Esophagus (tissue), 2 donors: ENCODE data around the gene ENOX1. TPM values are rescaled to one million over a fixed set of nuclear protein-coding genes. Genes with fewer than 3 reads are reported as not detected.

Source experiments
- H3K27ac ChIP-seq, 2 donors: one replicate each; pipeline ENCODE4 v1.5.1; 2013; ENCODE audit warnings: low read depth in 2 of 2, mild to moderate bottlenecking in 2 of 2, inconsistent platforms in 1 of 2, low read length in 1 of 2, moderate library complexity in 1 of 2
- H3K27me3 ChIP-seq, 2 donors: one replicate each; pipeline ENCODE4 v1.6.1; 2013; ENCODE audit warnings: low read length in 2 of 2, control low read depth in 1 of 2, mild to moderate bottlenecking in 1 of 2; ENCODE audit not compliant: insufficient read depth in 2 of 2, control insufficient read depth in 1 of 2
- H3K36me3 ChIP-seq, 2 donors: one replicate each; pipeline ENCODE4 v1.6.1; 2013; ENCODE audit warnings: low read length in 1 of 2; ENCODE audit not compliant: control insufficient read depth in 2 of 2, insufficient read depth in 2 of 2
- H3K4me1 ChIP-seq, 2 donors: one replicate each; pipeline ENCODE4 v1.6.1; 2013; ENCODE audit warnings: low read length in 1 of 2; ENCODE audit not compliant: control insufficient read depth in 2 of 2, insufficient read depth in 2 of 2
- H3K4me3 ChIP-seq, 2 donors: one replicate each; pipeline ENCODE4 v1.5.1; 2013; ENCODE audit warnings: low read length in 2 of 2, mild to moderate bottlenecking in 2 of 2, low read depth in 1 of 2, moderate library complexity in 1 of 2
- H3K9me3 ChIP-seq, 2 donors: one replicate each; pipeline ENCODE4 v1.6.1; 2013; ENCODE audit warnings: mild to moderate bottlenecking in 2 of 2, low read depth in 1 of 2, low read length in 1 of 2, moderate library complexity in 1 of 2; ENCODE audit not compliant: control insufficient read depth in 2 of 2, insufficient read depth in 1 of 2
- WGBS, 2 donors: extraction: QIAGEN DNeasy Blood & Tissue Kit; methylation state at CpG; one replicate each; pipeline ENCODE4 v1.1.7; 2013; 5-methylcytosine and 5-hydroxymethylcytosine counted together
- polyA plus RNA-seq, 2 donors: library from polyadenylated mRNA; stranded (reverse); fragments of 200-250 nt; gene quantifications; one replicate each; pipeline ENCODE4 v1.2.3, GENCODE V29; 2013
- donor health status: healthy with polysubstance abuse.
- donor health status: Bipolar disorder and iron deficiency.

Gene ENOX1
- polyA plus RNA-seq, 2 donors: 0.10 to 0.29 TPM

DNA sequence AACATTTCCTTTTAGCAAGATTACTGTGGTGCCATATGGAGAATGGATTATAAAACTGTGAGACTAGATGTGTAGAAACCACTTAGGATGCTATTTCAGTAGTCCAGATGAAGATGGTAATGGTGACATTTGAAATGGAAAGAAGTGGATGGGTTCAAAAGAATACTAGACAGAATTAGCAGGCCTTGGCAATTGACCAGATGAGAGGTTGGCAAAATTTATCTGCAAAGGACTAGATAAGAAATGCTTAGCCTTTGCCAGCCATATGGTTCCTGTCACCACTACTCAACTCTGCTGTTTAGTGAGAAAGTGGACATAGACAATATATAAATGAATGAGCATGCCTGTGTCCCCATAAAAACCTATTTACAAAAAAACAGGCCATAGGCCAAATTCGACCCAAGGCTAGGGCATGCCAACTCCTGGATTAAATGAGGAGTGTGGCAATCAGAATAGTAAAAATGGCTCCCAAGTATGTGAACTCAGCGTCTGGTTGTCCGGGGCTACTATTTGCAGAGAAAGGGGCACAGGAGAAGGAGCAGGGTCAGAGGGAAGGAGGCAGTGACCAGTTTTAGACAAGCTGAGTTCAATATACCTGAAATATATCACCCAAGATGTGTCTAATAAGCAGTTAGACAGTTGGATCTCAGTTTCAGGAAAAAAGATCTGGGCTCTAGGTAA, 98.4 kb downstream of the ENOX1 start:
- no peak overlapping the region for H3K4me3 ChIP-seq
- H3K4me1 ChIP-seq: no peaks in the 10 kb centered on the region
- 89 to 91% methylated on average over 3 of the region's 3 CpGs for WGBS, 2 donors
- H3K27ac ChIP-seq: no peak overlapping the region
- H3K9me3 ChIP-seq: no peaks in the 10 kb centered on the region
- H3K27me3 ChIP-seq: no peaks in the 10 kb centered on the region
- no peaks in the 10 kb centered on the region for H3K36me3 ChIP-seq

GRCh38 chr13:43687038-43687437, 99.7 kb downstream of the ENOX1 start:
- no peaks in the 10 kb centered on the region for H3K4me1 ChIP-seq
- H3K4me3 ChIP-seq: no peak overlapping the region
- H3K27me3 ChIP-seq: no peaks in the 10 kb centered on the region
- H3K27ac ChIP-seq: no peak overlapping the region
- H3K9me3 ChIP-seq: no peaks in the 10 kb centered on the region
- 70 to 78% methylated on average over 4 of the region's 4 CpGs for WGBS, 2 donors
- H3K36me3 ChIP-seq: no peaks in the 10 kb centered on the region

GRCh38 chr13:43686557-43686956, 100.2 kb downstream of the ENOX1 start:
- Histone ChIP-seq H3K36me3 (no peaks in the 10 kb centered on the region), H3K27me3 (no peaks in the 10 kb centered on the region), H3K27ac (no peak overlapping the region), H3K4me3 (no peak overlapping the region), H3K9me3 (no peaks in the 10 kb centered on the region), H3K4me1 (no peaks in the 10 kb centered on the region)
- WGBS, 2 donors: 27 to 32% methylated on average over 3 of the region's 3 CpGs

GRCh38 chr13:43684963-43685725, 101.6 kb downstream of the ENOX1 start:
- H3K36me3 ChIP-seq: no peaks in the 10 kb centered on the region
- no peaks in the 10 kb centered on the region for H3K9me3 ChIP-seq
- no peaks in the 10 kb centered on the region for H3K27me3 ChIP-seq
- WGBS, 2 donors: 85 to 88% methylated on average over 9 of the region's 9 CpGs
- no peak overlapping the region for H3K4me3 ChIP-seq
- no peak overlapping the region for H3K27ac ChIP-seq
- no peaks in the 10 kb centered on the region for H3K4me1 ChIP-seq

DNA sequence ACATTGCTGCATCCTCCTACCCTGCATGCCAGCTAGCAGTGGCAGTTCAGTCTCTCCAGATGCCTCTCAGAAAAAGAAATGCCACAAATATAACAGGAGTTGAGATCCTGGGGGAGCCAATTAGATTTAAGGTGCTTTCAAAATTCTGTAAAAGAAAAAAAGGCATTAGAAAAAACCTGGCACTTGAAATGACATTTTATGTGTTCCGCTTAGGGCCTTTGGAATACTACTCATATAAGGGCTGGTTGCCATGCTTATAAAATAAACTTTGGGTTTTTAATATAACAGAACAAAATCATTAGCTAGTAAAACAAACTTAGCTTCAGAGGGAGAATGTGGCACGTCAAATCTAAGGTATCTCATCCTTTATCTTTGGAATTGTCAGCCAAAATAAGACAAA, 104.1 kb downstream of the ENOX1 start:
- Histone ChIP-seq H3K4me3 (no peak overlapping the region), H3K36me3 (no peaks in the 10 kb centered on the region), H3K27ac (no peak overlapping the region), H3K27me3 (no peaks in the 10 kb centered on the region), H3K9me3 (no peaks in the 10 kb centered on the region), H3K4me1 (no peaks in the 10 kb centered on the region)
- WGBS, 2 donors: 52 to 54% methylated on average over 2 of the region's 2 CpGs

- H3K4me1 ChIP-seq: no peaks in the 10 kb centered on the region
- 58 to 83% methylated on average over 1 of the region's 1 CpG for WGBS, 2 donors
- no peaks in the 10 kb centered on the region for H3K27me3 ChIP-seq
- no peak overlapping the region for H3K4me3 ChIP-seq
- peaks cover 0 to 2% of the 10 kb centered on the region in 2 donors for H3K36me3 ChIP-seq
- H3K27ac ChIP-seq: no peak overlapping the region
- no peaks in the 10 kb centered on the region for H3K9me3 ChIP-seq
Observed at GRCh38 chr13:43676320-43676719, 110.5 kb downstream of the ENOX1 start.

GRCh38 chr13:43675577-43675976, 111.2 kb downstream of the ENOX1 start:
- Histone ChIP-seq H3K4me1 (no peaks in the 10 kb centered on the region), H3K36me3 (peaks cover 0 to 2% of the 10 kb centered on the region in 2 donors), H3K4me3 (no peak overlapping the region), H3K9me3 (no peaks in the 10 kb centered on the region), H3K27me3 (no peaks in the 10 kb centered on the region), H3K27ac (no peak overlapping the region)
- WGBS, 2 donors: 73 to 78% methylated on average over 6 of the region's 6 CpGs

DNA sequence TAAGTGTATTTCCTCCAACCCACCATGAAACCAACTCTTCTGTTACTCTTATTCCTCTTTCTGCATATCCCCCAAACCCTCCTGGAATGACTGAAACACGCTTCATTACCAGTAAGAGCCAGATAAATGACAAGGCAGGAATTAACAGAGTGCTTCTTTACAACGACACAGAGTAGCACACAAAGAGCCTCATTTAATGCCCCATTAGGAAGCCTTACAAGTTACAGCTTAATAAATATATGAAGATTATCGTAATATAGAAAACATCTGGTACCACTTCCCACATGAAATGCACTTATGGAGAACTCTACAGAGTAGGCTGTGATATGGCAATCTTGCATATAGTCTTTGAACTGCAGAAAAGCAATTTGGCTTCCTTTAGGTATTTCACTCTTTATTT, 116.8 kb downstream of the ENOX1 start:
- H3K4me3 ChIP-seq: no peak overlapping the region
- no peaks in the 10 kb centered on the region for H3K9me3 ChIP-seq
- 78 to 79% methylated on average over 3 of the region's 3 CpGs for WGBS, 2 donors
- H3K4me1 ChIP-seq: no peaks in the 10 kb centered on the region
- H3K27ac ChIP-seq: no peak overlapping the region
- H3K27me3 ChIP-seq: peaks cover 0 to 2% of the 10 kb centered on the region in 2 donors
- no peaks in the 10 kb centered on the region for H3K36me3 ChIP-seq

- Histone ChIP-seq H3K9me3 (no peaks in the 10 kb centered on the region), H3K36me3 (no peaks in the 10 kb centered on the region), H3K4me3 (no peak overlapping the region), H3K27ac (no peak overlapping the region), H3K27me3 (peaks cover 0 to 2% of the 10 kb centered on the region in 2 donors), H3K4me1 (no peaks in the 10 kb centered on the region)
- 71 to 73% methylated on average over 1 of the region's 1 CpG for WGBS, 2 donors
Observed at GRCh38 chr13:43669101-43669500, 117.7 kb downstream of the ENOX1 start.

DNA sequence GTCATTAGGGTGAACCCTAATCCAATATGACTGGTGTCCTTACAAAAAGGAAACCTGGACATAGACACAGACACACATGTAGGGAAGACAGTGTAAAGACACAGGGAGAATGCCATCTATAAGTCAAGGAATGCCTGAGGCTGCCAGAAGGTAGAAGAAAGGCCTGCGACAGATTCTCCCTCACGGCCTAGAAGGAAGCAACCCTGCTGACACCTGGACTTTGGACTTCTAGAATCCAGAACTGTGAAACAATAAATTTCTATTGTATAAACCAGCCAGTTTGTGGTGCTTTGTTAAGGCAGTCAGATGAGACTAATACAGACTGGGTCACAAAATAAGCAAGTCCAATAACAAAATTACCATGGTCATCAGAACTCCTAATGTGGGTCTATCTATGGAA, 120.4 kb downstream of the ENOX1 start:
- no peaks in the 10 kb centered on the region for H3K36me3 ChIP-seq
- no peak overlapping the region for H3K27ac ChIP-seq
- H3K27me3 ChIP-seq: peaks cover 0 to 2% of the 10 kb centered on the region in 2 donors
- no peak overlapping the region for H3K4me3 ChIP-seq
- no peaks in the 10 kb centered on the region for H3K4me1 ChIP-seq
- H3K9me3 ChIP-seq: no peaks in the 10 kb centered on the region
- WGBS, 2 donors: 91 to 95% methylated on average over 2 of the region's 2 CpGs
